ENCODE results near the gene NPR3. TPM values are rescaled to one million over a fixed set of nuclear protein-coding genes. Genes with fewer than 3 reads are reported as not detected.

Gene NPR3, protein sequence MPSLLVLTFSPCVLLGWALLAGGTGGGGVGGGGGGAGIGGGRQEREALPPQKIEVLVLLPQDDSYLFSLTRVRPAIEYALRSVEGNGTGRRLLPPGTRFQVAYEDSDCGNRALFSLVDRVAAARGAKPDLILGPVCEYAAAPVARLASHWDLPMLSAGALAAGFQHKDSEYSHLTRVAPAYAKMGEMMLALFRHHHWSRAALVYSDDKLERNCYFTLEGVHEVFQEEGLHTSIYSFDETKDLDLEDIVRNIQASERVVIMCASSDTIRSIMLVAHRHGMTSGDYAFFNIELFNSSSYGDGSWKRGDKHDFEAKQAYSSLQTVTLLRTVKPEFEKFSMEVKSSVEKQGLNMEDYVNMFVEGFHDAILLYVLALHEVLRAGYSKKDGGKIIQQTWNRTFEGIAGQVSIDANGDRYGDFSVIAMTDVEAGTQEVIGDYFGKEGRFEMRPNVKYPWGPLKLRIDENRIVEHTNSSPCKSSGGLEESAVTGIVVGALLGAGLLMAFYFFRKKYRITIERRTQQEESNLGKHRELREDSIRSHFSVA
- total RNA-seq (2021; fragmentation: NEBNext Ultra II Directional; extraction: Animal tissue kit (Norgen Biotek cat#: 25700)) (not detected in 2 replicates), polyA plus RNA-seq (2011; rRNA removed) (not detected in 2 replicates), polyA minus RNA-seq (2011; rRNA and poly(A)+ RNA removed) (0.05 TPM in 1 of 2 replicates, not detected in the other)
- 0.01 TPM for polyA plus RNA-seq (2011; cell fraction: cytosol; rRNA removed)
- 0.20 TPM for polyA plus RNA-seq (2011; cell fraction: nucleus; rRNA removed)
- 0.04 TPM in 1 of 4 replicates, not detected in the others for polyA plus RNA-seq (2012, experiment 1 of 2)
- not detected for polyA plus RNA-seq (2012, experiment 2 of 2)
- 0.02 TPM for polyA plus RNA-seq (2013, experiment 1 of 2)
- polyA plus RNA-seq (2013, experiment 2 of 2), result 0.06 TPM
- not detected for polyA minus RNA-seq (2011; cell fraction: cytosol; rRNA and poly(A)+ RNA removed)
- not detected for polyA minus RNA-seq (2011; cell fraction: nucleus; rRNA and poly(A)+ RNA removed)
- long read RNA-seq, experiment 1, result 0 reads
- long read RNA-seq, experiment 2, partial matches to known transcripts, result 0 of 1 reads
- long read RNA-seq, experiment 2, other reads (novel, unspliced or antisense), result 0 of 1 reads

DNA sequence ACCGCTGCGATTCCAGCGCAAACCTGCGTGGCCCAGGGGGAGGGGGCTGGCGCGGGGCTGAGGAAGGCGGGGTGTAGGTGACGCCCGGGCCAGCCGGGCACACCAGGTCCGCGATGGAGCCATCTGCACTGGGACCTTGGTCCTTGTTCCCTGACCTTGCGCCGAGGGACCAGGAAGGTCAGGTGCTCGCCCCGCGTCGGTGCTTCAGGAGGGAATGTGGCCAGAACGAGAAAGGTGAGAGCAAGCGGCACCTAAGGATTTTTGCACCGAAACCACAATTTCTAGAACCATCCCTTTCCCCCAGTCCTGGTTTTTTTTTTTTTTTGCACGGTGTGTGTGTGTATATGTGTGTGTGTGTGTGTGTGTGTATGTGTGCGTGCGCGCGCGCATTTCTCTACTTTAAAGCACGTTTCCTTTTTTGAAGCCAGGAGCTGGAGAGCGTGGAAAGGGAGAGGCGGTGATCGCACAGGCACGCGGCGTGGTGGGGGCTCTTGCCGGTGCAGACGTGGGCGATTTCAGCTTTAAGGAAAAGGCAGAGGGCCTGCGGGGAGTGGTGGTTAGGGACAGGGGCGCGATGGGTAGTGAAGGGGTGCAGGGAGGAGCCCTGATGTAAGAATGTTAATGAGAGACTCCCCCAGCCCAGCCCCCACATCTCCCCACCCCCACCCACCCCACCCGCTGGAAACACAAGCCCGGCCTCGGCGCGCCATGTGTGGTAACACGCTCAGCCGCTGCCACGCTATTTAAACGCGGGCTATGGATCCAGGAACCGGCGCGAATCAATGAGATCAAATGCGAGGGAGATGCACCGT lies at the start of gene NPR3:
Gene NPR3 (plus strand): TSS at position 772 of the 812 bp plus-strand sequence. CDS start 456 bp downstream, outside the sequence.
- peaks cover 0 to 27% (median 12%) of the 10 kb centered on the region in 4 experiments; a peak in 5 of 7 replicates for H3K4me1 ChIP-seq (replicated peaks in 1 of 4; ENCODE audit: control insufficient read depth in 3 of 4, insufficient read depth in 4 of 4, low read length in 3 of 4)
- H3K27me3 ChIP-seq (replicated peaks in 1 of 4; ENCODE audit: control insufficient read depth in 3 of 4, extremely low read depth in 1 of 4, insufficient read depth in 3 of 4, low read length in 3 of 4), result peaks cover 49 to 74% (median 67%) of the 10 kb centered on the region in 4 experiments
- H3K27ac ChIP-seq (ENCODE audit: low read depth, low read length), result no peak within 1 kb of the TSS
- H4K20me1 ChIP-seq (replicated peaks in 1 of 2; ENCODE audit: control insufficient read depth in 1 of 2, insufficient read depth in 2 of 2, low read length in 2 of 2), result peaks cover 4 to 12% of the 10 kb centered on the region in 2 experiments
- H3K9ac ChIP-seq (replicated peaks in 1 of 4; ENCODE audit: extremely low read depth in 1 of 4, low read depth in 3 of 4, low read length in 3 of 4), result no peak within 1 kb of the TSS
- H3K56ac ChIP-seq (replicated peaks; ENCODE audit: insufficient read length, low read depth, low read length), result no peak within 1 kb of the TSS
- no peaks in the 10 kb centered on the region for H3K79me1 ChIP-seq (ENCODE audit: low read depth, low read length)
- H3K18ac ChIP-seq (ENCODE audit: extremely low read depth, low read length), result no peak within 1 kb of the TSS; the same call in 1 of the 2 replicates
- H3K23ac ChIP-seq (ENCODE audit: insufficient read length), result no peak within 1 kb of the TSS
- 3% methylated on average over 43 of the region's 55 CpGs; no CpG with 5 or more reads in 1 of the 2 experiments for WGBS, 2 experiments (ENCODE audit: extremely low coverage in 1 of 2, insufficient coverage in 1 of 2, insufficient read length in 1 of 2, insufficient replicate concordance in 2 of 2, low coverage in 1 of 2, low lambda C conversion rate in 2 of 2, missing lambda C conversion rate in 1 of 2)
- H4K5ac ChIP-seq (ENCODE audit: insufficient read length, low read depth, low read length), result no peak within 1 kb of the TSS
- no peak within 1 kb of the TSS for H3K4ac ChIP-seq (replicated peaks; ENCODE audit: insufficient read length, low read depth, low read length)
- H2BK15ac ChIP-seq (ENCODE audit: low read length), result no peak within 1 kb of the TSS
- no peak within 1 kb of the TSS for H2BK12ac ChIP-seq (ENCODE audit: low read depth, low read length)
- peak in 1 of 2 experiments; percentile 71 for DNase-seq (ENCODE audit: low read depth in 1 of 2, low spot score in 2 of 2)
- no peak within 1 kb of the TSS for H2BK20ac ChIP-seq (ENCODE audit: low read length)
- H4K91ac ChIP-seq (replicated peaks; ENCODE audit: insufficient read length, low read length), result no peak within 1 kb of the TSS
- no peaks in the 10 kb centered on the region for H3K79me2 ChIP-seq (ENCODE audit: control insufficient read depth in 1 of 2, insufficient read depth in 2 of 2, low read length in 2 of 2)
- no peak within 1 kb of the TSS for H2BK120ac ChIP-seq (replicated peaks; ENCODE audit: low read depth, low read length)
- ChIA-PET POLR2A (ENCODE audit: partially characterized antibody) (interaction anchor here (0.7 kb wide), 1 partner anchor 242 kb away, joined by 3 read pairs; no protein-coding TSS in a partner anchor), CTCF (ENCODE audit: partially characterized antibody) (interaction anchor here (0.8 to 1.3 kb wide), 3 partner anchors 40 to 470 kb away, joined by 3 read pairs; no protein-coding TSS in a partner anchor)
- H3K4me3 ChIP-seq (ENCODE audit: extremely low read depth in 1 of 4, insufficient read depth in 2 of 4, low read depth in 3 of 4, low read length in 4 of 4), result peak within 1 kb of the TSS; percentile 13 to 62 (median 50)
- FAIRE-seq, result no peak
- H3K14ac ChIP-seq (ENCODE audit: insufficient read length), result no peak within 1 kb of the TSS
- peak within 1 kb of the TSS; percentile 75 for H2AFZ ChIP-seq (ENCODE audit: low read length)
- H3K23me2 ChIP-seq (ENCODE audit: low read depth, low read length), result peaks cover 23% of the 10 kb centered on the region
- H2BK5ac ChIP-seq (ENCODE audit: low read depth, low read length), result no peak within 1 kb of the TSS
- no peak within 1 kb of the TSS; the same call in 1 of the 2 replicates for H4K8ac ChIP-seq (ENCODE audit: extremely low read depth, insufficient read depth, low read length)
- H3K36me3 ChIP-seq (ENCODE audit: control insufficient read depth in 2 of 4, insufficient read depth in 4 of 4, low read length in 3 of 4), result peaks cover 0 to 5% (median 0%) of the 10 kb centered on the region in 4 experiments; a peak in 1 of 8 replicates
- H3K4me2 ChIP-seq (ENCODE audit: insufficient read depth in 1 of 2, low read depth in 2 of 2, low read length in 2 of 2), result peak within 1 kb of the TSS; percentile 84 to 95
- no peaks in the 10 kb centered on the region for H3K9me3 ChIP-seq (ENCODE audit: insufficient read depth in 2 of 2, low read depth in 1 of 2, low read length in 1 of 2)
- no peak within 1 kb of the TSS for H2AK5ac ChIP-seq (ENCODE audit: low read depth, low read length)
- TF ChIP-seq EZH2 (IDR thresholded peaks at IDR 0.05; ENCODE audit: low read depth, low read length, severe bottlenecking), result peak; percentile 54
- peak; percentile 73 for TF ChIP-seq SUZ12 (IDR thresholded peaks at IDR 0.05; ENCODE audit: low read length)
- no peak for TF ChIP-seq TAF7 (optimal IDR thresholded peaks at IDR 0.05; ENCODE audit: borderline replicate concordance, low read depth, low read length)
- TF ChIP-seq, protein P1, sequence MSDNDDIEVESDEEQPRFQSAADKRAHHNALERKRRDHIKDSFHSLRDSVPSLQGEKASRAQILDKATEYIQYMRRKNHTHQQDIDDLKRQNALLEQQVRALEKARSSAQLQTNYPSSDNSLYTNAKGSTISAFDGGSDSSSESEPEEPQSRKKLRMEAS (IDR thresholded peaks at IDR 0.05), result peak; percentile 79
- TF ChIP-seq GABPA (IDR thresholded peaks at IDR 0.05; ENCODE audit: borderline replicate concordance, insufficient read depth, low read length), result no peak
- no peak for TF ChIP-seq NRF1 (IDR thresholded peaks at IDR 0.05; ENCODE audit: low read depth, low read length)

Measured in H1 (cell line).